Osteoblast (primary cell): ENCODE data around the gene HNMT. TPM values are rescaled to one million over a fixed set of nuclear protein-coding genes. Genes with fewer than 3 reads are reported as not detected.

ENCODE experiments used
- DNase-seq: peaks from one replicate; pipeline ENCODE4 v3.0.0; 2011; ENCODE audit warnings: low spot score, mixed read lengths; ENCODE audit not compliant: insufficient read length; ENCODE audit errors: missing footprints
- H2AFZ ChIP-seq: 2 replicates; pipeline ENCODE4 v1.6.0; 2011; ENCODE audit warnings: mild to moderate bottlenecking, low read length
- H3K27ac ChIP-seq: 2 replicates; pipeline ENCODE4 v1.5.1; 2011; ENCODE audit warnings: mild to moderate bottlenecking, low read depth, low read length, moderate library complexity
- H3K27me3 ChIP-seq: 2 replicates; pipeline ENCODE4 v1.6.0; 2012; ENCODE audit warnings: mild to moderate bottlenecking, control low read depth, inconsistent platforms, low read length, moderate library complexity; ENCODE audit not compliant: insufficient read depth
- H3K36me3 ChIP-seq: 2 replicates; pipeline ENCODE4 v1.5.1; 2011; ENCODE audit warnings: mild to moderate bottlenecking, low read length, control low read depth, moderate library complexity; ENCODE audit not compliant: insufficient read depth
- H3K4me1 ChIP-seq: 2 replicates; pipeline ENCODE4 v1.5.1; 2011; ENCODE audit warnings: mild to moderate bottlenecking, low read length, control low read depth, moderate library complexity; ENCODE audit not compliant: insufficient read depth
- H3K4me2 ChIP-seq: 2 replicates; pipeline ENCODE4 v1.6.0; 2011; ENCODE audit warnings: mild to moderate bottlenecking, low read length; ENCODE audit not compliant: insufficient read depth
- H3K4me3 ChIP-seq: fragments of 200-600 bp; sonication (generic); 3 replicates; pipeline ENCODE4 v1.5.1; 2012; ENCODE audit warnings: mild to moderate bottlenecking, low read length, inconsistent platforms; ENCODE audit not compliant: insufficient read depth
- H3K79me2 ChIP-seq: 2 replicates; pipeline ENCODE4 v1.6.0; 2012; ENCODE audit warnings: mild to moderate bottlenecking, low read length, control low read depth, inconsistent platforms; ENCODE audit not compliant: insufficient read depth
- H3K9me3 ChIP-seq: 2 replicates; pipeline ENCODE4 v1.5.1; 2011; ENCODE audit warnings: low read depth, low read length, control low read depth
- H4K20me1 ChIP-seq: 2 replicates; pipeline ENCODE4 v1.6.0; 2012; ENCODE audit warnings: mild to moderate bottlenecking, low read length, control low read depth; ENCODE audit not compliant: insufficient read depth
- CTCF ChIP-seq: IDR thresholded peaks from 2 replicates; pipeline ENCODE4 v1.5.1; 2011; ENCODE audit warnings: mild to moderate bottlenecking, low read depth, low read length, moderate library complexity; ENCODE audit errors: extremely low read depth
- total RNA-seq: library from RNA; depleted of rRNA; stranded (reverse); fragments of >200 nt; gene quantifications from 2 replicates; pipeline ENCODE4 v1.2.3, GENCODE V29; 2012

Gene HNMT
- total RNA-seq, 1 donor, result 115 TPM

GRCh38 chr2:138000796-138001195 lies 36.5 kb downstream of the HNMT start:
- no peaks in the 10 kb centered on the region for H3K4me1 ChIP-seq
- no peaks in the 10 kb centered on the region for H4K20me1 ChIP-seq
- H3K27me3 ChIP-seq, result no peaks in the 10 kb centered on the region
- TF ChIP-seq CTCF, result no peak
- H3K36me3 ChIP-seq, result peaks cover 3% of the 10 kb centered on the region
- H3K79me2 ChIP-seq, result no peaks in the 10 kb centered on the region
- DNase-seq, result no peak
- H3K4me2 ChIP-seq, result no peak overlapping the region
- H3K27ac ChIP-seq, result no peak overlapping the region
- no peak overlapping the region for H2AFZ ChIP-seq
- H3K4me3 ChIP-seq, result no peak overlapping the region
- H3K9me3 ChIP-seq, result no peaks in the 10 kb centered on the region

- Histone ChIP-seq H2AFZ (no peak overlapping the region), H3K79me2 (no peaks in the 10 kb centered on the region), H3K27ac (no peak overlapping the region), H3K9me3 (no peaks in the 10 kb centered on the region), H3K4me3 (no peak overlapping the region), H4K20me1 (no peaks in the 10 kb centered on the region), H3K36me3 (peaks cover 3% of the 10 kb centered on the region), H3K4me1 (no peaks in the 10 kb centered on the region), H3K27me3 (no peaks in the 10 kb centered on the region), H3K4me2 (no peak overlapping the region)
- TF ChIP-seq CTCF, result no peak
- DNase-seq, result no peak
These were observed 39.1 kb downstream of the HNMT start for GRCh38 chr2:138003411-138003810.

GRCh38 chr2:138007431-138007830 lies 43.2 kb downstream of the HNMT start:
- no peaks in the 10 kb centered on the region for H3K4me1 ChIP-seq
- H3K27ac ChIP-seq, result no peak overlapping the region
- H3K4me3 ChIP-seq, result no peak overlapping the region
- H4K20me1 ChIP-seq, result no peaks in the 10 kb centered on the region
- H3K4me2 ChIP-seq, result no peak overlapping the region
- no peak overlapping the region for H2AFZ ChIP-seq
- no peaks in the 10 kb centered on the region for H3K9me3 ChIP-seq
- H3K27me3 ChIP-seq, result no peaks in the 10 kb centered on the region
- no peak for TF ChIP-seq CTCF
- H3K79me2 ChIP-seq, result no peaks in the 10 kb centered on the region
- peaks cover 3% of the 10 kb centered on the region for H3K36me3 ChIP-seq
- DNase-seq, result no peak

- Histone ChIP-seq H3K4me1 (no peaks in the 10 kb centered on the region), H3K4me3 (no peak overlapping the region), H3K79me2 (no peaks in the 10 kb centered on the region), H3K4me2 (no peak overlapping the region), H3K27me3 (no peaks in the 10 kb centered on the region), H3K9me3 (no peaks in the 10 kb centered on the region), H3K36me3 (no peaks in the 10 kb centered on the region), H4K20me1 (no peaks in the 10 kb centered on the region), H3K27ac (no peak overlapping the region), H2AFZ (no peak overlapping the region)
- DNase-seq, result no peak
- no peak for TF ChIP-seq CTCF
These were observed 45.3 kb downstream of the HNMT start for GRCh38 chr2:138009622-138010021.
